A673 (cell line): ENCODE data around the gene ZNF366. TPM values are rescaled to one million over a fixed set of nuclear protein-coding genes. Genes with fewer than 3 reads are reported as not detected.

Experiments used
- BruUV-seq: library from RNA; stranded (reverse); fragments of 400-500 nt; replicated peaks from 2 replicates; lab custom pipeline; 2021; lab: Mats Ljungman, UMichigan
- CTCF ChIA-PET: fragments of 300-600 bp; sonication (Branson Sonifier 250); formaldehyde crosslinking; loops from one replicate; lab custom pipeline; 2022; ENCODE audit warnings: antibody characterized with exemption; lab: Charles Lee
- POLR2A ChIA-PET: fragments of 300-600 bp; sonication (Branson Sonifier 250); formaldehyde crosslinking; loops from one replicate; lab custom pipeline; 2022; ENCODE audit warnings: antibody characterized with exemption; ENCODE audit not compliant: low non-redundant PET; lab: Charles Lee
- DNase-seq: peaks from one replicate; pipeline ENCODE4 v3.0.0-alpha.2; 2015; ENCODE audit warnings: low spot score
- H3K27ac ChIP-seq: fragments of 200-600 bp; sonication (generic); 2 replicates; pipeline ENCODE4 v1.5.1; 2016; ENCODE audit warnings: mixed run types, low read depth, mild to moderate bottlenecking, mixed read lengths, antibody characterized with exemption, low read length; ENCODE audit not compliant: poor library complexity, severe bottlenecking
- H3K27me3 ChIP-seq: fragments of 200-600 bp; sonication (generic); replicated peaks from 2 replicates; pipeline ENCODE4 v1.6.1; 2017; ENCODE audit warnings: mixed run types, low read depth, mild to moderate bottlenecking, mixed read lengths, antibody characterized with exemption, low read length; ENCODE audit not compliant: insufficient read depth, poor library complexity
- H3K36me3 ChIP-seq: fragments of 200-600 bp; sonication (generic); 2 replicates; pipeline ENCODE4 v1.6.1; 2016; ENCODE audit warnings: mixed run types, mild to moderate bottlenecking, mixed read lengths, antibody characterized with exemption, low read length; ENCODE audit not compliant: insufficient read depth, poor library complexity, severe bottlenecking
- H3K4me1 ChIP-seq: fragments of 200-600 bp; sonication (generic); 2 replicates; pipeline ENCODE4 v1.6.1; 2017; ENCODE audit warnings: mixed run types, mild to moderate bottlenecking, mixed read lengths, antibody characterized with exemption, low read length; ENCODE audit not compliant: insufficient read depth, poor library complexity, severe bottlenecking
- H3K4me3 ChIP-seq: fragments of 200-600 bp; sonication (generic); 2 replicates; pipeline ENCODE4 v1.5.1; 2016; ENCODE audit warnings: low read depth, mixed run types, mild to moderate bottlenecking, mixed read lengths, low read length; ENCODE audit not compliant: poor library complexity, severe bottlenecking
- H3K9me3 ChIP-seq: fragments of 200-600 bp; sonication (generic); 2 replicates; pipeline ENCODE4 v1.6.1; 2016; ENCODE audit warnings: mixed run types, low read depth, mild to moderate bottlenecking, mixed read lengths, antibody characterized with exemption, low read length; ENCODE audit not compliant: poor library complexity, severe bottlenecking
- EZH2 ChIP-seq: fragments of 200-600 bp; sonication (generic); IDR thresholded peaks from 2 replicates; pipeline ENCODE4 v1.6.1; 2017; ENCODE audit warnings: borderline replicate concordance, low read depth, mild to moderate bottlenecking, mixed read lengths, antibody characterized with exemption, low read length; ENCODE audit not compliant: poor library complexity, severe bottlenecking
- intact Hi-C: fragments of 100-400 bp; cut with micrococcal nuclease; formaldehyde crosslinking; loops from one replicate; pipeline ENCODE4 v1.10.0; 2022; ENCODE audit not compliant: unreplicated experiment
- total RNA-seq: library from RNA; stranded (reverse); gene quantifications from 2 replicates; pipeline ENCODE4 v1.2.3, GENCODE V29; 2021
- TF ChIP-seq, protein P1 (sequence below): fragments of 300-800, 200-600 bp; sonication (generic); conservative IDR thresholded peaks from 2 replicates; pipeline ENCODE4 v1.5.1; 2017; ENCODE audit warnings: low read depth, mild to moderate bottlenecking, antibody characterized with exemption, low read length, moderate library complexity, mixed read lengths

The ZNF366 gene
- total RNA-seq, 1 experiment from 2014 or later, result not detected

- no peaks in the 10 kb centered on the region for H3K36me3 ChIP-seq
- no peak overlapping the region for H3K4me3 ChIP-seq
- POLR2A ChIA-PET, result no interaction called here
- TF ChIP-seq, protein P1, sequence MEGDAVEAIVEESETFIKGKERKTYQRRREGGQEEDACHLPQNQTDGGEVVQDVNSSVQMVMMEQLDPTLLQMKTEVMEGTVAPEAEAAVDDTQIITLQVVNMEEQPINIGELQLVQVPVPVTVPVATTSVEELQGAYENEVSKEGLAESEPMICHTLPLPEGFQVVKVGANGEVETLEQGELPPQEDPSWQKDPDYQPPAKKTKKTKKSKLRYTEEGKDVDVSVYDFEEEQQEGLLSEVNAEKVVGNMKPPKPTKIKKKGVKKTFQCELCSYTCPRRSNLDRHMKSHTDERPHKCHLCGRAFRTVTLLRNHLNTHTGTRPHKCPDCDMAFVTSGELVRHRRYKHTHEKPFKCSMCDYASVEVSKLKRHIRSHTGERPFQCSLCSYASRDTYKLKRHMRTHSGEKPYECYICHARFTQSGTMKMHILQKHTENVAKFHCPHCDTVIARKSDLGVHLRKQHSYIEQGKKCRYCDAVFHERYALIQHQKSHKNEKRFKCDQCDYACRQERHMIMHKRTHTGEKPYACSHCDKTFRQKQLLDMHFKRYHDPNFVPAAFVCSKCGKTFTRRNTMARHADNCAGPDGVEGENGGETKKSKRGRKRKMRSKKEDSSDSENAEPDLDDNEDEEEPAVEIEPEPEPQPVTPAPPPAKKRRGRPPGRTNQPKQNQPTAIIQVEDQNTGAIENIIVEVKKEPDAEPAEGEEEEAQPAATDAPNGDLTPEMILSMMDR, result no peak
- no peak for TF ChIP-seq EZH2
- BruUV-seq, result no TSS peak
- no peaks in the 10 kb centered on the region for H3K9me3 ChIP-seq
- DNase-seq, result no peak
- no peaks in the 10 kb centered on the region for H3K27me3 ChIP-seq
- CTCF ChIA-PET, result no interaction called here
- intact Hi-C loops, result no loop called here
- H3K4me1 ChIP-seq, result no peaks in the 10 kb centered on the region
- H3K27ac ChIP-seq, result no peak overlapping the region
These were observed 43.7 kb downstream of the ZNF366 start for GRCh38 chr5:72463449-72464052.

DNA sequence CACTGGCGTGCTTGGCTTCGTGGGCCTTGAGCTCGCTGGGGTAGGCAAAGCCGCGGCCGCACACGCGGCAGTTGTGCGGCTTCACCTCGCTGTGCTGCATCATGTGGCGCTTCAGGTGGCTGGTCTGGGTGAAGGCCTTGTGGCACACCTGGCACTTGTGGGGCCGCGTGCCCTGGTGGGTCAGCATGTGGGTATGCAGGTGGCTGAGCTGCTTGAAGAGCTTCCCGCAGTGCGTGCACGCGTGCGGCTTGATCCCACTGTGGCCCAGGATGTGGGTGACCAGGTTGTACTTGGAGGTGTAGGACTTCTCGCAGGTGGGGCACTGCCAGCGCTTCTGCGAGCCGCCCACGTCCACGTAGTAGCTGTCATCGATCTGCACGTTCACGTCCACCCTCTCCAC is 46.8 kb downstream of the ZNF366 start:
- Histone ChIP-seq H3K27ac (no peak overlapping the region), H3K36me3 (no peaks in the 10 kb centered on the region), H3K4me1 (no peaks in the 10 kb centered on the region), H3K9me3 (no peaks in the 10 kb centered on the region), H3K27me3 (no peaks in the 10 kb centered on the region), H3K4me3 (no peak overlapping the region)
- BruUV-seq, result no TSS peak
- POLR2A ChIA-PET, result no interaction called here
- CTCF ChIA-PET, result no interaction called here
- no peak for DNase-seq
- intact Hi-C loops, result no loop called here
- TF ChIP-seq, protein P1, result no peak
- TF ChIP-seq EZH2, result no peak

GRCh38 chr5:72459913-72460312 is 47.3 kb downstream of the ZNF366 start:
- TF ChIP-seq, protein P1, result no peak
- no peak for TF ChIP-seq EZH2
- ChIA-PET CTCF (no interaction called here), POLR2A (no interaction called here)
- no TSS peak for BruUV-seq
- no peaks in the 10 kb centered on the region for H3K9me3 ChIP-seq
- intact Hi-C loops, result no loop called here
- H3K27ac ChIP-seq, result no peak overlapping the region
- H3K27me3 ChIP-seq, result no peaks in the 10 kb centered on the region
- no peaks in the 10 kb centered on the region for H3K36me3 ChIP-seq
- no peaks in the 10 kb centered on the region for H3K4me1 ChIP-seq
- no peak overlapping the region for H3K4me3 ChIP-seq
- DNase-seq, result no peak
